ENCODE measurements around the gene OIP5.
A peak's percentile ranks its signal among the peaks of the same experiment; 100 is the strongest.
"Not testable (repeated sequence)": the region's sequence is repeated elsewhere in the genome, so short reads cannot be mapped to it uniquely, and the experiment has no call there.

The OIP5 gene

DNA sequence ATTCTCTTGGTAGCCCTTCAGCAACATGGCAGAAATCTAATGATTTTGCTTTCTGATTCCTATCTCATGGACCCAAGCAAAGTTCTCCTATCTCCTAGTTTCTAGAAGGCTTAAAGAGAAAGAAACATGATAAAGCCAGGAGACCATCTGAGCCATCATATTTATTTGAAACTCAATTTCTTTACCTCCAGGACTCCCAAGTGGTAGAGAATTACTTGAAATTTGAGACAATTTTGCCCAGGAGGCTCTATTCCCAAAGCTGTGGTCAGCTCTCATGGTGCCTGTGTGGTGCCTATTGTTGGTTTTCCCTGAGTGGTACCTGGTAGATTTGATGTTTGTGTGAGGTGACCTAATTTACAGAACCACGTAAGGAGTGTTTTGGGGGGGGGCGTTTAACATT lies 62.5 kb downstream of the OIP5 start:
- in situ Hi-C loops (cut with MboI; ENCODE audit: low pct_unique_long_range_greater_than_20kb, low sequenced_read_pairs), result no loop called here
- DNase-seq, result no peak

DNA sequence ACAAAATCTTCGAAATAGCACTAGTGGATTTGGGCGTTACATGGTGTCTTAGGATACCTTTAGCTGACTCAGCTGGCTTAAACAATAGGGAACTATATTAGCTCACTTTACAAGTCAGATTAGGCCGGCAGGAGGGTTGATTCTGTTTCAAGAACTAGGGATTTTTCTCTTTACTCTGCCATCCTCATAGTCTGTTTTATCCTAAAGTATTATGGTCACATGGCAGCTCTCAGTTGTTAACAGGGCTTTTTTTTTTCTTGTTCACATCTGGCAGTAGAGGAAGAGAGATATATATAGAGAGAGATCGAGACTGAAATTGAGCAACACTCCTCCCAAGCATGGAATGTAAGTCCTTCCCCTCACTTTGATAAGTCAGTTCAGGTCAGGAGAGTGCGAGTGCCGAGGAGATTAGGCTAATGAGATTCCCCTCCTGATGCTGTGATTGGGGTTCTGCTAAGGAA lies 68.5 kb downstream of the OIP5 start:
- in situ Hi-C loops (cut with MboI; ENCODE audit: low pct_unique_long_range_greater_than_20kb, low sequenced_read_pairs), result no loop called here
- DNase-seq, result peak; percentile 35

DNA sequence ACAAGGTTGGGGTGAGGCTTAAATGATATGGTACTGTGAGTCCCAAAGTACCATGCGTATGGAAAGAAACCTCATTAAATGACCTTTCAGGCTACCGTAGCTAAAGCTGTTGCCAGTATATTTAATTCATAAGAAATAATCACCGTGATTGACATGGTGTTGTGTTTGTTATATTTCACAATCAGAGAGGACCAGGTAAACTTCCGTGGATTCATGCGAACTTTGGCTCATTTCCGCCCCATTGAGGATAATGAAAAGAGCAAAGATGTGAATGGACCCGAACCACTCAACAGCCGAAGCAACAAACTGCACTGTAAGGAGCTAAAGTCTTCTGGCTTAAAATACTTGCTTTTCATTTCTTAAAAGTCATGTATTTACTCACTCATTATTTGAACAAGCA lies 69.8 kb downstream of the OIP5 start:
- in situ Hi-C loops (cut with MboI; ENCODE audit: low pct_unique_long_range_greater_than_20kb, low sequenced_read_pairs), result no loop called here
- DNase-seq, result no peak

DNA sequence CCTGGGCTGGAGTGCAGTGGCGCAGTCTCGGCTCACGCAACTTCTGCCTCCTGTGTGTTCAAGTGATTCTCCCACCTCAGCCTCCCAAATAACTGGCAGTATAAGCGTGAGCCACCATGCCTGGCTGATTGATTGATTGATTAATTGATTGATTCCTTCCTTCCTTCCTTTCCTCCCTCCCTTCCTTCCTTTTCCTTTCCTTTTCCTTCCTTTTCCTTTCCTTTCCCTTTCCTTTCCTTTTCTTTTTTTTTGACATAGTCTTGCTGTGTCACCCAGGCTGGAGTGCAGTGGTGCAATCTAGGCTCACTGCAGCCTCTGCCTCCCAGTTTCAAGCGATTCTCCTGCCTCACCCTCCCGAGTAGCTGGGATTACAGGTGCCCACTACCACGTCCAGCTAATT lies 71.5 kb downstream of the OIP5 start:
- DNase-seq; in situ Hi-C loops (cut with MboI; ENCODE audit: low pct_unique_long_range_greater_than_20kb, low sequenced_read_pairs): not testable (repeated sequence)

DNA sequence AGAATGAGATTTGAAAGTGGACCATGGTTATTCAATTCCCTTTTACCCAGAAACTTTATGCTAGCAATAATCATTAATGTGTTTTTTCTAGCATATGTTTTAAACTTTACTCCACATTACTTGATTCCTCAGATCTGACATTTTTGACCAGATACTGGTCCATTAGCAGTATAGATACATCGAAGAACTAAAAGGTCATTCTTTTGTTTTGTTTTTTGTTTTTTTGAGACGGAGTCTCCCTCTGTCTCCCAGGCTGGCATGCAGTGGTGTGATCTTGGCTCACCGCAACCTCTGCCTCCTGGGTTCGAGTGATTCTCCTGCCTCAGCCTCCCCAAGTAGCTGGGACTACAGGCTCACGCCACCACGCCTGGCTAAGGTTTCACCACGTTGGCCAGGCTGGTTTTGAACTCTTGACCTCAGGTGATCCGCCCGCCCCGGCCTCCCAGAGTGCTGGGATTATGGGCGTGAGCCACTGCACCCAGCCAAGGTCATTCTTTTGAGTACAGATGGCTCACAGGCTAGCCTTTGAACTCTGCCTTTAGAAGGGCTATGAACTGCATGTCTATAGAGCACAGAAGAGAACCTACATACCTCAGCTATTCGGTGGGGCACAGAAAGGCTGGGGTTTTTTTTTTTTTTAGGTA lies 72.7 kb downstream of the OIP5 start:
- no peak for DNase-seq
- in situ Hi-C loops (cut with MboI; ENCODE audit: low pct_unique_long_range_greater_than_20kb, low sequenced_read_pairs), result no loop called here

Measured in KBM-7 (cell line).